Spleen (tissue), 7 donors: ENCODE data around the gene GFER.

ENCODE experiments used
- POLR2AphosphoS5 ChIP-seq, 3 donors: sonication (generic); formaldehyde crosslinking; IDR thresholded peaks; one replicate each; pipeline ENCODE4 v1.5.1; 2017; ENCODE audit warnings: antibody characterized with exemption in 3 of 3
- TF ChIP-seq, protein P1 (sequence below), 11 experiments: fragments of 200-600 bp in 7 of 11; fragments of 450-650 bp in 4 of 11; sonication (generic) in 4 of 11; IDR thresholded peaks in 8 of 11; conservative IDR thresholded peaks in 3 of 11; 1 replicate in 7 of 11; 2 replicates in 4 of 11; pipeline versions ENCODE4 v1.4.0 to v1.8.0; 2016 to 2021; ENCODE audit warnings: antibody characterized with exemption in 11 of 11, inconsistent platforms in 4 of 11, mild to moderate bottlenecking in 1 of 11
- donor health status: DM: no; HTN: no; CAD: no; lungs with moderate emphysema.
- donor health status: DM: no; HTN: no; CAD: no.
- donor health status: DM: no; HTN: no; CAD: no.

DNA sequence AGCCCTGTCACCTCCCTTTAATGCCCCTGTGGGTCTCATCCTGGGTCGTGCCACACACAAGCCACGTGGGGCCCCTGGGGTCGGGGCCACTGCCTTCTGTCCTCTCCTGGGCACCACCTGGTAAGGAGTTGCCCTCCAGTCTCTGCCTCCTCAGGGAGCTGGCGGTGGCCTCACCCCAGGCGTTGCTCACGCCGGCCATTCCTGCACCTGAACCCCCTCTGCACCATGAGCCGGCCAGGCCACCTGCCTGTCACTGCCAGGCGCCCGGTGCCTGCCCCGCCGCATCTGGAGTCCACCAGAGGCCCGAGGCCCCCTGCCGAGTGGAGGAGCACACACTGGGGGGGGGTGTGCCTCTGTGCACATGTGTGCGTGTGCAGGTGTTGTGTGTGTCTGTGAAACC, 53.1 kb downstream of the GFER start:
- TF ChIP-seq, protein P1, sequence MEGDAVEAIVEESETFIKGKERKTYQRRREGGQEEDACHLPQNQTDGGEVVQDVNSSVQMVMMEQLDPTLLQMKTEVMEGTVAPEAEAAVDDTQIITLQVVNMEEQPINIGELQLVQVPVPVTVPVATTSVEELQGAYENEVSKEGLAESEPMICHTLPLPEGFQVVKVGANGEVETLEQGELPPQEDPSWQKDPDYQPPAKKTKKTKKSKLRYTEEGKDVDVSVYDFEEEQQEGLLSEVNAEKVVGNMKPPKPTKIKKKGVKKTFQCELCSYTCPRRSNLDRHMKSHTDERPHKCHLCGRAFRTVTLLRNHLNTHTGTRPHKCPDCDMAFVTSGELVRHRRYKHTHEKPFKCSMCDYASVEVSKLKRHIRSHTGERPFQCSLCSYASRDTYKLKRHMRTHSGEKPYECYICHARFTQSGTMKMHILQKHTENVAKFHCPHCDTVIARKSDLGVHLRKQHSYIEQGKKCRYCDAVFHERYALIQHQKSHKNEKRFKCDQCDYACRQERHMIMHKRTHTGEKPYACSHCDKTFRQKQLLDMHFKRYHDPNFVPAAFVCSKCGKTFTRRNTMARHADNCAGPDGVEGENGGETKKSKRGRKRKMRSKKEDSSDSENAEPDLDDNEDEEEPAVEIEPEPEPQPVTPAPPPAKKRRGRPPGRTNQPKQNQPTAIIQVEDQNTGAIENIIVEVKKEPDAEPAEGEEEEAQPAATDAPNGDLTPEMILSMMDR (IDR thresholded peaks at IDR 0.05 in 8 of 11, conservative IDR thresholded peaks at IDR 0.05 in 3 of 11) = no peak
- no peak for TF ChIP-seq POLR2AphosphoS5 (IDR thresholded peaks at IDR 0.05)
